Esophagus muscularis mucosa (tissue), 3 donors: Measurements from ENCODE around the gene MRPS23.

Experiments used
- CTCF ChIP-seq, 3 experiments: fragments of 200-600 bp in 2 of 3; fragments of 450-650 bp in 1 of 3; sonication (generic) in 2 of 3; IDR thresholded peaks; one replicate each; pipeline ENCODE4 v1.5.1; 2017 to 2019; ENCODE audit warnings: antibody characterized with exemption in 3 of 3, mild to moderate bottlenecking in 2 of 3, moderate library complexity in 1 of 3
- POLR2A ChIP-seq: fragments of 450-650 bp; IDR thresholded peaks from one replicate; pipeline ENCODE4 v1.6.1; 2017; ENCODE audit warnings: antibody characterized with exemption, moderate library complexity, mild to moderate bottlenecking, low read depth

- no peak for TF ChIP-seq CTCF (IDR thresholded peaks at IDR 0.05)
- TF ChIP-seq POLR2A: peak; percentile 30
Measured at GRCh38 chr17:57892820-57893595, 43.2 kb upstream of the MRPS23 start.
